Measurements from ENCODE around the gene FZD10.

The FZD10 gene

GRCh38 chr12:130179621-130180020 lies 17.4 kb downstream of the FZD10 start:
- DNase-seq (ENCODE audit: low read depth) = no peak

- DNase-seq (ENCODE audit: low read depth) = no peak
Observed at GRCh38 chr12:130181211-130181610, 18.9 kb downstream of the FZD10 start.

- DNase-seq (ENCODE audit: low read depth) = no peak
Observed at GRCh38 chr12:130183585-130184370, 21.5 kb downstream of the FZD10 start.

GRCh38 chr12:130184404-130185090 lies 22.3 kb downstream of the FZD10 start:
- DNase-seq (ENCODE audit: low read depth) = no peak

- DNase-seq (ENCODE audit: low read depth) = no peak
Observed at GRCh38 chr12:130185455-130186391, 23.5 kb downstream of the FZD10 start.

GRCh38 chr12:130186651-130187268 lies 24.5 kb downstream of the FZD10 start:
- no peak for DNase-seq (ENCODE audit: low read depth)

- DNase-seq (ENCODE audit: low read depth) = no peak
Observed at GRCh38 chr12:130192642-130193345, 30.5 kb downstream of the FZD10 start.

- no peak for DNase-seq (ENCODE audit: low read depth)
Observed at GRCh38 chr12:130194154-130194553, 31.9 kb downstream of the FZD10 start.

- no peak for DNase-seq (ENCODE audit: low read depth)
Observed at GRCh38 chr12:130195369-130195768, 33.1 kb downstream of the FZD10 start.

GRCh38 chr12:130195776-130196175 lies 33.5 kb downstream of the FZD10 start:
- DNase-seq (ENCODE audit: low read depth) = no peak

GRCh38 chr12:130196827-130197226 lies 34.6 kb downstream of the FZD10 start:
- DNase-seq (ENCODE audit: low read depth) = no peak

- no peak for DNase-seq (ENCODE audit: low read depth)
Observed at GRCh38 chr12:130198026-130198662, 35.9 kb downstream of the FZD10 start.

- DNase-seq (ENCODE audit: low read depth) = no peak
Observed at GRCh38 chr12:130198663-130199060, 36.4 kb downstream of the FZD10 start.

GRCh38 chr12:130199581-130200390 lies 37.5 kb downstream of the FZD10 start:
- no peak for DNase-seq (ENCODE audit: low read depth)

- no peak for DNase-seq (ENCODE audit: low read depth)
Observed at GRCh38 chr12:130200445-130200844, 38.2 kb downstream of the FZD10 start.

- DNase-seq (ENCODE audit: low read depth) = no peak
Observed at GRCh38 chr12:130201037-130201436, 38.8 kb downstream of the FZD10 start.

GRCh38 chr12:130202201-130202600 lies 39.9 kb downstream of the FZD10 start:
- no peak for DNase-seq (ENCODE audit: low read depth)

- DNase-seq (ENCODE audit: low read depth) = no peak
Observed at GRCh38 chr12:130203151-130203550, 40.9 kb downstream of the FZD10 start.

- no peak for DNase-seq (ENCODE audit: low read depth)
Observed at GRCh38 chr12:130204541-130204953, 42.3 kb downstream of the FZD10 start.

- no peak for DNase-seq (ENCODE audit: low read depth)
Observed at GRCh38 chr12:130205495-130205894, 43.2 kb downstream of the FZD10 start.

Data from HS-27A (cell line).